Prostate gland (tissue), 2 donors: Measurements from ENCODE around the gene ADGRD1.

ENCODE experiments used
- POLR2A ChIP-seq: fragments of 450-650 bp; IDR thresholded peaks from one replicate; pipeline ENCODE4 v1.6.1; 2016; ENCODE audit warnings: antibody characterized with exemption, mild to moderate bottlenecking
- POLR2AphosphoS5 ChIP-seq: sonication (generic); formaldehyde crosslinking; IDR thresholded peaks from one replicate; pipeline ENCODE4 v1.6.1; 2017; ENCODE audit warnings: antibody characterized with exemption
- TF ChIP-seq, protein P1 (sequence below), 4 experiments: fragments of 200-600 bp in 2 of 4; fragments of 450-650 bp in 2 of 4; sonication (generic) in 2 of 4; IDR thresholded peaks; 1 replicate in 3 of 4; 2 replicates in 1 of 4; pipeline ENCODE4 v1.5.1; 2016 to 2019; ENCODE audit warnings: antibody characterized with exemption in 4 of 4, mild to moderate bottlenecking in 2 of 4, moderate library complexity in 2 of 4

GRCh38 chr12:130954544-130954831, 781 bp downstream of the ADGRD1 start:
- TF ChIP-seq, protein P1, sequence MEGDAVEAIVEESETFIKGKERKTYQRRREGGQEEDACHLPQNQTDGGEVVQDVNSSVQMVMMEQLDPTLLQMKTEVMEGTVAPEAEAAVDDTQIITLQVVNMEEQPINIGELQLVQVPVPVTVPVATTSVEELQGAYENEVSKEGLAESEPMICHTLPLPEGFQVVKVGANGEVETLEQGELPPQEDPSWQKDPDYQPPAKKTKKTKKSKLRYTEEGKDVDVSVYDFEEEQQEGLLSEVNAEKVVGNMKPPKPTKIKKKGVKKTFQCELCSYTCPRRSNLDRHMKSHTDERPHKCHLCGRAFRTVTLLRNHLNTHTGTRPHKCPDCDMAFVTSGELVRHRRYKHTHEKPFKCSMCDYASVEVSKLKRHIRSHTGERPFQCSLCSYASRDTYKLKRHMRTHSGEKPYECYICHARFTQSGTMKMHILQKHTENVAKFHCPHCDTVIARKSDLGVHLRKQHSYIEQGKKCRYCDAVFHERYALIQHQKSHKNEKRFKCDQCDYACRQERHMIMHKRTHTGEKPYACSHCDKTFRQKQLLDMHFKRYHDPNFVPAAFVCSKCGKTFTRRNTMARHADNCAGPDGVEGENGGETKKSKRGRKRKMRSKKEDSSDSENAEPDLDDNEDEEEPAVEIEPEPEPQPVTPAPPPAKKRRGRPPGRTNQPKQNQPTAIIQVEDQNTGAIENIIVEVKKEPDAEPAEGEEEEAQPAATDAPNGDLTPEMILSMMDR (IDR thresholded peaks at IDR 0.05): no peak
- TF ChIP-seq POLR2A (no peak), POLR2AphosphoS5 (no peak)
